Measurements from ENCODE around the gene ATP8A2. TPM values are rescaled to one million over a fixed set of nuclear protein-coding genes. Genes with fewer than 3 reads are reported as not detected.

The ATP8A2 gene
- polyA plus RNA-seq, 3 donors = not detected

- H3K27ac ChIP-seq (ENCODE audit: low read depth in 1 of 2, low read length in 2 of 2) = no peak overlapping the region
- no peak overlapping the region for H3K9ac ChIP-seq (ENCODE audit: insufficient read depth, low read length, poor library complexity, severe bottlenecking)
- Mint-ChIP-seq H3K9me3 (peaks cover 0 to 4% (median 0%) of the 10 kb centered on the region in 7 donors), H3K4me1 (peaks cover 3% of the 10 kb centered on the region), H3K27ac (no peak overlapping the region), H3K36me3 (peaks cover 0 to 3% of the 10 kb centered on the region in 2 donors), H3K27me3 (ENCODE audit: low read depth in 3 of 3) (peaks cover 44 to 75% (median 48%) of the 10 kb centered on the region in 3 donors), H3K4me3 (peak overlapping the region in 1 of 2 donors; percentile 55)
- intact Hi-C loops (cut with micrococcal nuclease) = no loop called here
- no peak overlapping the region for H3K4me3 ChIP-seq (replicated peaks in 1 of 3; ENCODE audit: low read depth in 2 of 3, low read length in 3 of 3)
- peak overlapping the region; percentile 39 for H3K4me2 ChIP-seq (replicated peaks; ENCODE audit: extremely low read depth, low read length, poor library complexity, severe bottlenecking)
- TF ChIP-seq, protein P1, sequence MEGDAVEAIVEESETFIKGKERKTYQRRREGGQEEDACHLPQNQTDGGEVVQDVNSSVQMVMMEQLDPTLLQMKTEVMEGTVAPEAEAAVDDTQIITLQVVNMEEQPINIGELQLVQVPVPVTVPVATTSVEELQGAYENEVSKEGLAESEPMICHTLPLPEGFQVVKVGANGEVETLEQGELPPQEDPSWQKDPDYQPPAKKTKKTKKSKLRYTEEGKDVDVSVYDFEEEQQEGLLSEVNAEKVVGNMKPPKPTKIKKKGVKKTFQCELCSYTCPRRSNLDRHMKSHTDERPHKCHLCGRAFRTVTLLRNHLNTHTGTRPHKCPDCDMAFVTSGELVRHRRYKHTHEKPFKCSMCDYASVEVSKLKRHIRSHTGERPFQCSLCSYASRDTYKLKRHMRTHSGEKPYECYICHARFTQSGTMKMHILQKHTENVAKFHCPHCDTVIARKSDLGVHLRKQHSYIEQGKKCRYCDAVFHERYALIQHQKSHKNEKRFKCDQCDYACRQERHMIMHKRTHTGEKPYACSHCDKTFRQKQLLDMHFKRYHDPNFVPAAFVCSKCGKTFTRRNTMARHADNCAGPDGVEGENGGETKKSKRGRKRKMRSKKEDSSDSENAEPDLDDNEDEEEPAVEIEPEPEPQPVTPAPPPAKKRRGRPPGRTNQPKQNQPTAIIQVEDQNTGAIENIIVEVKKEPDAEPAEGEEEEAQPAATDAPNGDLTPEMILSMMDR (IDR thresholded peaks at IDR 0.05) = no peak
- 4% methylated on average over 45 of the region's 45 CpGs for WGBS (ENCODE audit: insufficient coverage)
- peaks cover 44 to 66% of the 10 kb centered on the region in 2 donors for H3K27me3 ChIP-seq (ENCODE audit: control insufficient read depth in 2 of 2, insufficient read depth in 2 of 2, low read length in 2 of 2)
- no peaks in the 10 kb centered on the region for H4K20me1 ChIP-seq (ENCODE audit: insufficient read depth, low read length)
- peaks cover 0 to 3% of the 10 kb centered on the region in 2 donors for H3K4me1 ChIP-seq (ENCODE audit: control insufficient read depth in 1 of 2, insufficient read depth in 2 of 2, low read length in 2 of 2)
- no peaks in the 10 kb centered on the region for H3K79me2 ChIP-seq (ENCODE audit: insufficient read depth, low read length)
- H2AFZ ChIP-seq (ENCODE audit: insufficient read depth, low read depth, low read length, poor library complexity, severe bottlenecking) = no peak overlapping the region
- peaks cover 0 to 11% of the 10 kb centered on the region in 2 donors for H3K9me3 ChIP-seq (replicated peaks in 1 of 2; ENCODE audit: control insufficient read depth in 1 of 2, insufficient read depth in 1 of 2, low read length in 2 of 2)
- DNase-seq = no peak
- no peaks in the 10 kb centered on the region for H3K36me3 ChIP-seq (replicated peaks in 1 of 2; ENCODE audit: control insufficient read depth in 1 of 2, insufficient read depth in 2 of 2, low read length in 2 of 2)
Measured at GRCh38 chr13:26051231-26051656, 679.5 kb downstream of the ATP8A2 start.

DNA sequence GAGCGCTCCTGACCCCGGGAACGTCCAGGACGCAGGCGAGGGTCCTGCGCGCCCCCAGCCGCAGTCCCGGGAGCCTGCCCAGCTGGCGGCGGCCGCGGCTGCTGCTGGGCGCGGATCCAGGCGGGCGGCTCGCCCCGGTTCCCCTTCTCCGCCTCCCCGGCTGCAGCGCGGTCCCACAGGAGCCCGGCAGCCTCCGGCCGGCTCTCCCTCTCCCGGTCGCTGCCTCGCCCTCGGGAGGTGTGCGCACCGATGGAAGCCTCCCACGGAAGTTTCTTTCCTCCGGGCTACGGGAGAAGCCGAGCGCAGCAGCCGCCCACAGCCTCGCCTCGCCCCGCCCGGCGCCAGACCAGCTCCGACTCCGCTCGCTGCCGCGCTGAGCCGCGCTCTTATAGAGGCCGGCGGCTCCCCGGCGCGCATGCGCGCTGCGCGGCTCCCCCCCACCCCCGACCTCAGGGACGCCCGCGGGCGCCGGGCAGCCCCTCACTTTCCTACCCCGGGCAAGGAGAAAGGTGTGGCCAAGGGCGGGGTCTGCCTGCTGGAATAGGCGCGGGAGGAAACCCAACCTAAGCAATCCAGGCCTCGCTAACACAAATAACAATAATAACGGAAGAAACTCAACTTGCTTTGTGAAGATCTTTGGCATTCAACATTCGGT lies 680.0 kb downstream of the ATP8A2 start, which contains the start of gene SHISA2:
Gene SHISA2, minus strand, starts transcription at position 360 of the 655 bp plus-strand sequence. CDS start 1,041 bp downstream, outside the sequence.
- intact Hi-C loops (cut with micrococcal nuclease) = no loop called here
- no peak within 1 kb of the TSS for H3K9ac ChIP-seq (ENCODE audit: insufficient read depth, low read length, poor library complexity, severe bottlenecking)

More for the DNA sequence above, 680.0 kb downstream of the ATP8A2 start, which contains the start of gene SHISA2:
- DNase-seq = no peak
- Histone ChIP-seq H3K27me3 (ENCODE audit: control insufficient read depth in 2 of 2, insufficient read depth in 2 of 2, low read length in 2 of 2) (peaks cover 44 to 68% of the 10 kb centered on the region in 2 donors), H4K20me1 (ENCODE audit: insufficient read depth, low read length) (no peaks in the 10 kb centered on the region), H3K9me3 (replicated peaks in 1 of 2; ENCODE audit: control insufficient read depth in 1 of 2, insufficient read depth in 1 of 2, low read length in 2 of 2) (peaks cover 0 to 11% of the 10 kb centered on the region in 2 donors), H3K79me2 (ENCODE audit: insufficient read depth, low read length) (no peaks in the 10 kb centered on the region), H3K4me1 (ENCODE audit: control insufficient read depth in 1 of 2, insufficient read depth in 2 of 2, low read length in 2 of 2) (peaks cover 0 to 3% of the 10 kb centered on the region in 2 donors), H3K4me3 (replicated peaks in 1 of 3; ENCODE audit: low read depth in 2 of 3, low read length in 3 of 3) (peak within 1 kb of the TSS in 1 of 3 experiments; percentile 17), H3K4me2 (replicated peaks; ENCODE audit: extremely low read depth, low read length, poor library complexity, severe bottlenecking) (peak within 1 kb of the TSS; percentile 39), H2AFZ (ENCODE audit: insufficient read depth, low read depth, low read length, poor library complexity, severe bottlenecking) (no peak within 1 kb of the TSS), H3K36me3 (replicated peaks in 1 of 2; ENCODE audit: control insufficient read depth in 1 of 2, insufficient read depth in 2 of 2, low read length in 2 of 2) (no peaks in the 10 kb centered on the region), H3K27ac (ENCODE audit: low read depth in 1 of 2, low read length in 2 of 2) (no peak within 1 kb of the TSS)
- Mint-ChIP-seq H3K27me3 (ENCODE audit: low read depth in 3 of 3) (peaks cover 46 to 77% (median 48%) of the 10 kb centered on the region in 3 donors), H3K36me3 (peaks cover 0 to 3% of the 10 kb centered on the region in 2 donors), H3K9me3 (peaks cover 0 to 4% (median 0%) of the 10 kb centered on the region in 7 donors), H3K4me3 (peak within 1 kb of the TSS in 1 of 2 donors; percentile 81), H3K4me1 (peaks cover 3% of the 10 kb centered on the region), H3K27ac (no peak within 1 kb of the TSS)
- 1% methylated on average over 70 of the region's 72 CpGs for WGBS (ENCODE audit: insufficient coverage)
- TF ChIP-seq, protein P1 (IDR thresholded peaks at IDR 0.05) = no peak

Measured in CD14-positive monocyte (primary cell).